Stimulated activated CD4-positive, alpha-beta T cell treated with anti-CD3 and anti-CD28 coated beads, Interleukin-15, amount 100 ng/mL, for 24 hours (primary cell): ENCODE data around the gene GRM5.
"Not testable (repeated sequence)": the region's sequence is repeated elsewhere in the genome, so short reads cannot be mapped to it uniquely, and the experiment has no call there.

ENCODE experiments used
- DNase-seq: peaks from one replicate; pipeline ENCODE4 v3.0.0-alpha.2; 2020

The GRM5 gene

GRCh38 chr11:88482871-88483301 is 582.9 kb downstream of the GRM5 start:
- no peak for DNase-seq

GRCh38 chr11:88480223-88480622 is 585.6 kb downstream of the GRM5 start:
- DNase-seq = no peak

DNA sequence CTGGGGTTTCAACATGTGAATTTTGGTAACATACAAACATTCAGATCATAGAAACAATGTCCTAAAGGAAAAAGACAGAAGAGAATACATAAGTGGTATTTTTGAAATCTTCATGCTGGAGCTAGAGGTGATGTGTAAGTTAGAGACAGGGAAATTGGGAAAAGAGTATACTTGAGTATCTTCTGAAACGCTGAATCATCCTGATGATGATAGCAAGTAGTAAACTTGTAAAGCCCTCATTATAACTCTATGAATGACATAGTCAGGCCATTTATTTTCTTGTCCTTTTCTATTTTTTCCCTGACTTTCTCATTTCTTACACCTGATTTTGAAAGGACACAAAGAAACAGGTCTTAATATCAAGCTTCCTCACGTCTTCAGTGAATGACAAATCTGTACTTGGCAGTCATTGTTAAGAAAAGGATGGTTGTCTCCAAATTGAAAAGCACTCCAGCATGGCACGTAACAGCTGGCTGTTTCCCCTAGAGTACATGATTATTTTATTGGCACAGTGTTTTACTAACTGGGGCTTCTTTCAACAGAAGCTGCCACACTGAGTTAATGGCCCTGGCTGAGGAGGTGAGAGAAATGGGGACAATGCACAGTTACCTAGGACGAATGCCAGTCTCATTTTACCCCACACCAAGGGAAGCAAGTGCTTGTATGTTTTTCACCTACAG is 587.5 kb downstream of the GRM5 start:
- DNase-seq = no peak

DNA sequence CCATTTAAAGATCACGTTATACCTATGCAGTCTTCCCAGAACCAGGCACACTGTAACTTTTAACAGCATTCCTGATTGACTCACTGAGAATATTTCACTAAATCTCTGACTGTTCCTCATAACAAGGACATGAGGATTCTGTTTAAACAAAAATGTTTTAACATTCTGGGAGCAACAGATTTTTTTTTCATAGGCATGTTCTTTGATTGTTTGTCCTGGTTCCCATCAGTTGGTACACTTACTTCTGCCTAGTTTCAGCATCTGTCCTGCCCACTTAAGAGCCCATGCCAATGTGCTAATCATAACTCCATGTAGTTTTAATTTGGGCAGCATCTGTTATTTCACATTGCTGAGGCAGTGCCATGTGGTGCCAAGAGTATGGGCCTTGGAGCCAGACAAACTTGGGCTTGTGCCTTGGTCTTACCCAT is 589.8 kb downstream of the GRM5 start:
- no peak for DNase-seq

GRCh38 chr11:88474655-88475054 is 591.1 kb downstream of the GRM5 start:
- DNase-seq = no peak

- DNase-seq = no peak
These were observed 596.1 kb downstream of the GRM5 start for GRCh38 chr11:88469561-88470225.

DNA sequence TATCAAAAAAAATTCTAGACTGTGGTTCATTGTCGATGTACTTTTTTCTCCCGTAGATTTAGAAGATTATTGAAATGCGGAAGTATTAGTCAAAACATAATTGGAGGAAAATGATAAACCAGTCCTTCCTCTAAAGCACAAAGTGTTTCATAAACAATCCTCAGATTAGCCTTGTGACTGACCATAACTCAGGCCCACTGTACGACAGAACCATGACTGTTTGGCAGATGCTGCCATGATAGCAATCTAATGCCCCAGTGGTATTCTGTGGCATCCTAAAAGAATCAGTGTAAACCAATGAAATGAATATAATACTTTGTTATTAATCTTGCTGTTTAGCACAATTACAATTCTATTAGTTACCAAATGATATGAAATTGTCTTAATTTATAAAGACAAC is 601.3 kb downstream of the GRM5 start:
- DNase-seq = no peak

DNA sequence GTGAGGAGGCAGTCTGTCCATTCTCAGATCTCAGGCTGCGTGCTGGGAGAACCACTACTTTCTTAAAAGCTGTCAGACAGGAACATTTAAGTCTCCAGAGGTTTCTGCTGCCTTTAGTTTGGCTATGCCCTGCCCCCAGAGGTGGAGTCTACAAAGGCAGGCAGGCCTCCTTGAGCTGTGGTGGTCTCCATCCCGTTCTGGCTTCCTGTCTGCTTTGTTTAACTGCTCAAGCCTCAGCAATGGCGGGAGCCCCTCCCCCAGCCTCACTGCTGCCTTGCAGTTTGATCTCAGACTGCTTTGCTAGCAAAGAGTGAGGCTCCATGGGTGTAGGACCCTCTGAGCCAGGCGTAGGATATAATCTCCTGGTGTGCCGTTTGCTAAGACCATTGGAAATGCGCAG is 602.5 kb downstream of the GRM5 start:
- DNase-seq = not testable (repeated sequence)

DNA sequence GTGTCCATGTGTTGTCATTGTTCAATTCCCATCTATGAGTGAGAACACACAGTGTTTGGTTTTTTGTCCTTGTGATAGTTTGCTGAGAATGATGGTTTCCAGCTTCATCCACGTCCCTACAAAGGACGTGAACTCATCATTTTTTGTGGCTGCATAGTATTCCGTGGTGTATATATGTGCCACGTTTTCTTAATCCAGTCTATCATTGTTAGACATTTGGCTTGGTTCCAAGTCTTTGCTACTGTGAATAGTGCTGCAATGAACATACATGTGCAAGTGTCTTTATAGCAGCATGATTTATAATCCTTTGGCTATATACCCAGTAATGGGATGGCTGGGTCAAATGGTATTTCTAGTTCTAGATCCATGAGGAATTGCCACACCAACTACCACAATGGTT is 607.7 kb downstream of the GRM5 start:
- not testable (repeated sequence) for DNase-seq

DNA sequence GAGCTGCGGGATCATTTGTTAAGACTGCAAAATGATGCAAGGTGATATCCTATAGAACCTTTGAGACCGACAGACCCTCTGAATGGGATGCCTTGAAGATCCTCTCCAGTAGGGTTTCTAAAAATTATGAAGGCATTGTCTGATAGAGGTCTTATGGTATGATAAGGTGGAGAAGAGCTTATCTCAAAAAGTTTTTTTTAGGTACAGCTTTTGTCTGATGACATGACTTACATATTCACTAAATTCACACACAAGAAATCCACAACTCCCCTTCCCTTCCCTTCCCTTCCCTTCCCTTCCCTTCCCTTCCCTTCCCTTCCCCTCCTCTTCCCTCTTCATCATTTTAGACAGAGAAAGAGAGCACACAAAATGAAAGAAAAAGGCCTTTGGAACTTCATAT is 609.8 kb downstream of the GRM5 start:
- DNase-seq = no peak

DNA sequence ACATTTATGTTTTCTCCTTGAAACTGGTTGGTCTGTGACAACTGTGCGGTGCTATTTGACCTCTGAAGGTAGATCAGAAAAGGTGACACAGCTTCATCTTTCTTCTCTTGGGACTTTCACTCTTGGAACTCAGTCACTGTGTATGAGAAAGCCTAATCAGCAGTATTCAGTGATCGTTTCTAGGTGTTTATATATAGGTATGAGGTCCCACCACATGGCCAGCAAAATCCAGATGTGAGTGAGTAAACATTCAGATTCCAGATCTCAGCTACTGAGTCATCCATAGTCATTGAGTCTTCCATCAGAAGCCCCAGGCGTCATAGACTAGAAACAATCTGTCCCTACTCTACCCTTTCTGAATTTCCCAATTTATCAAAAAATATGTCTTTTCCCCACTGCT is 610.9 kb downstream of the GRM5 start:
- no peak for DNase-seq
